Transverse colon (tissue), 4 donors: ENCODE results near the gene SVIP.

Experiments
- CTCF ChIP-seq, 5 experiments: fragments of 200-600 bp in 3 of 5; fragments of 450-650 bp in 2 of 5; sonication (generic) in 3 of 5; IDR thresholded peaks; 1 replicate in 2 of 5; 2 replicates in 3 of 5; pipeline ENCODE4 v1.5.1; 2016 to 2017; ENCODE audit warnings: antibody characterized with exemption in 5 of 5, inconsistent platforms in 3 of 5, mild to moderate bottlenecking in 2 of 5, moderate library complexity in 1 of 5
- EP300 ChIP-seq: sonication (generic); formaldehyde crosslinking; IDR thresholded peaks from one replicate; pipeline ENCODE4 v1.6.1; 2017; ENCODE audit warnings: antibody characterized with exemption, low read depth
- POLR2A ChIP-seq: fragments of 450-650 bp; IDR thresholded peaks from one replicate; pipeline ENCODE4 v1.6.1; 2016; ENCODE audit warnings: antibody characterized with exemption, mild to moderate bottlenecking, moderate library complexity
- POLR2AphosphoS5 ChIP-seq, 3 donors: sonication (generic); formaldehyde crosslinking; IDR thresholded peaks; one replicate each; pipeline ENCODE4 v1.6.1; 2016; ENCODE audit warnings: antibody characterized with exemption in 3 of 3

- no peak for TF ChIP-seq POLR2A
- TF ChIP-seq EP300 = no peak
- TF ChIP-seq CTCF (IDR thresholded peaks at IDR 0.05) = no peak
- no peak for TF ChIP-seq POLR2AphosphoS5 (IDR thresholded peaks at IDR 0.05)
These were observed 54.9 kb downstream of the SVIP start for GRCh38 chr11:22774716-22775115.
